IMR-90 (cell line): ENCODE measurements around the gene CRTAC1.

ENCODE experiments used
- CEBPB ChIP-seq: IDR thresholded peaks from 2 replicates; pipeline ENCODE4 v1.6.1; 2012; ENCODE audit warnings: low read depth, low read length, improper control_type of control experiment
- CTCF ChIP-seq: conservative IDR thresholded peaks from 2 replicates; pipeline ENCODE4 v1.5.1; 2012; ENCODE audit warnings: mild to moderate bottlenecking, low read depth, low read length, improper control_type of control experiment
- FOS ChIP-seq: fragments of 150-350 bp; IDR thresholded peaks from 2 replicates; pipeline ENCODE4 v1.6.1; 2016; ENCODE audit warnings: low read depth, low read length
- MAFK ChIP-seq: IDR thresholded peaks from 2 replicates; pipeline ENCODE4 v1.6.1; 2012; ENCODE audit warnings: low read depth, low read length, improper control_type of control experiment
- MAZ ChIP-seq: IDR thresholded peaks from 2 replicates; pipeline ENCODE4 v1.6.1; 2012; ENCODE audit warnings: low read depth, mild to moderate bottlenecking, low read length, improper control_type of control experiment, moderate library complexity, borderline replicate concordance
- POLR2A ChIP-seq: IDR thresholded peaks from 2 replicates; pipeline ENCODE4 v1.6.1; 2012; ENCODE audit warnings: mild to moderate bottlenecking, low read depth, low read length
- RFX5 ChIP-seq: IDR thresholded peaks from 2 replicates; pipeline ENCODE4 v1.8.0; 2012; ENCODE audit warnings: low read depth, mild to moderate bottlenecking, low read length, moderate library complexity
- SMC3 ChIP-seq: fragments of 150-350 bp; IDR thresholded peaks from 2 replicates; pipeline ENCODE4 v1.6.1; 2016; ENCODE audit warnings: low read depth, mild to moderate bottlenecking, antibody characterized with exemption, low read length, moderate library complexity

DNA sequence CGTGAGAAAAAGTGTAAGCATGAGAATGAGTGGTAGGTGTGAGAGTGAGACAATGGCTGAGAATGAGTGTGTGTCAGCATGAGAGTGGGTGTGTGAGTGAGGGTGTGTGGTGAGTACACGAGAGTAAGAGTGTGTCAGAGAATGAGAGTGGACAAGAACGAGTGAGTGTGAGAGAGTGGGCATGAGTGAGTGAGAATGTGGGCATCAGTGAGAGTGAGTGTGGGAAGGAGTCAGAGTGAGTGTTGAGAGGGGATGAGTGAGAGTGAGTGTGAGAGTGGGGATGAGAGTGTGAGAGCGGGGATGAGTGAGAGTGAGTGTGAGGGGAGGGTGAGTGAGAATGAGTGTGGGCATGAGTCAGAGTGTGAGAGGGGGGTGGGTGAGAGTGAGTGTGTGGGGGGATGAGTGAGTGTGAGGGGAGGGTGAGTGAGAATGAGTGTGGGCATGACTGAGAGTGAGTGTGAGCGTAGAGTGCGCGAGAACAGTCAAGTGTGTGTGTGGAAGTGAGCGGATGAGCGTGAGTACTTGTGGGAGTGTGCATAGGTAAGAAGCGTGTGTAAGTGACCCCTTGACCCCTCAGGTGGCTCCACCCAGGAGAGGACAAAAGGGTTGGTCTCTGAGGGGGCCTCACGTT is 105.0 kb downstream of the CRTAC1 start:
- TF ChIP-seq CEBPB (no peak), CTCF (no peak), POLR2A (no peak), RFX5 (no peak), MAZ (no peak), MAFK (no peak), FOS (no peak), SMC3 (no peak)
